Activated naive CD4-positive, alpha-beta T cell treated with anti-CD3 and anti-CD28 coated beads, Interleukin-2, amount 50 U/mL, for 72 hours (primary cell): ENCODE measurements around the gene CCDC51. TPM values are rescaled to one million over a fixed set of nuclear protein-coding genes. Genes with fewer than 3 reads are reported as not detected.
A peak's percentile ranks its signal among the peaks of the same experiment; 100 is the strongest.
"Not testable (repeated sequence)": the region's sequence is repeated elsewhere in the genome, so short reads cannot be mapped to it uniquely, and the experiment has no call there.

Experiments used
- ATAC-seq, 2 donors: fragments of 150-1000 bp; cut with Tn5 transposase; 2 replicates each; pipeline ENCODE4 v1.10.0; 2021; ENCODE audit warnings: mild to moderate bottlenecking in 2 of 2, moderate library complexity in 2 of 2
- DNase-seq, 2 donors: peaks; one replicate each; pipeline ENCODE4 v3.0.0; 2021 to 2022; ENCODE audit warnings: low spot score in 2 of 2
- H3K27ac Mint-ChIP-seq, 2 donors: one replicate each; pipeline ENCODE4 v1.8.0; 2022; ENCODE audit warnings: mild to moderate bottlenecking in 2 of 2, mixed read lengths in 2 of 2
- H3K36me3 Mint-ChIP-seq, 2 donors: one replicate each; pipeline ENCODE4 v1.8.0; 2022; ENCODE audit warnings: mixed read lengths in 2 of 2
- H3K9me3 Mint-ChIP-seq, 2 donors: one replicate each; pipeline ENCODE4 v1.8.0; 2022; ENCODE audit warnings: mixed read lengths in 2 of 2
- total RNA-seq, 2 donors: library from RNA; stranded (reverse); gene quantifications; one replicate each; pipeline ENCODE4 v1.2.3, GENCODE V29; 2022

Gene CCDC51
- total RNA-seq, 2 donors from 2014 or later = 21.7 to 27.1 TPM

- peak in 1 of 2 donors; percentile 40 for DNase-seq
- Mint-ChIP-seq H3K27ac (peak overlapping the region in 1 of 2 donors; percentile 24), H3K9me3 (no peaks in the 10 kb centered on the region), H3K36me3 (no peaks in the 10 kb centered on the region)
- no peak for ATAC-seq
Observed at GRCh38 chr3:48406443-48407431, 33.2 kb downstream of the CCDC51 start.

- DNase-seq (no peak), ATAC-seq (no peak)
- Mint-ChIP-seq H3K27ac (peak overlapping the region in 1 of 2 donors; percentile 45), H3K9me3 (no peaks in the 10 kb centered on the region), H3K36me3 (no peaks in the 10 kb centered on the region)
Observed at GRCh38 chr3:48405971-48406370, 33.9 kb downstream of the CCDC51 start.

- no peaks in the 10 kb centered on the region for H3K36me3 Mint-ChIP-seq
- H3K27ac Mint-ChIP-seq = no peak overlapping the region
- ATAC-seq (no peak), DNase-seq (peak in 1 of 2 donors; percentile 53)
- H3K9me3 Mint-ChIP-seq = no peaks in the 10 kb centered on the region
Observed at GRCh38 chr3:48405343-48405881, 34.5 kb downstream of the CCDC51 start.

GRCh38 chr3:48404440-48405342, 35.2 kb downstream of the CCDC51 start:
- Mint-ChIP-seq H3K36me3 (no peaks in the 10 kb centered on the region), H3K9me3 (no peaks in the 10 kb centered on the region), H3K27ac (no peak overlapping the region)
- ATAC-seq = no peak
- DNase-seq = peak in 1 of 2 donors; percentile 44

GRCh38 chr3:48403533-48404439, 36.1 kb downstream of the CCDC51 start:
- Mint-ChIP-seq H3K27ac (peak overlapping the region; percentile 14 to 26), H3K9me3 (no peaks in the 10 kb centered on the region), H3K36me3 (no peaks in the 10 kb centered on the region)
- DNase-seq (peak in 1 of 2 donors; percentile 39), ATAC-seq (no peak)

GRCh38 chr3:48402907-48403306, 37.0 kb downstream of the CCDC51 start:
- DNase-seq (peak in 1 of 2 donors; percentile 39), ATAC-seq (no peak)
- H3K36me3 Mint-ChIP-seq = no peaks in the 10 kb centered on the region
- peak overlapping the region in 1 of 2 donors; percentile 26 for H3K27ac Mint-ChIP-seq
- H3K9me3 Mint-ChIP-seq = no peaks in the 10 kb centered on the region

- Mint-ChIP-seq H3K27ac (peak overlapping the region in 1 of 2 donors; percentile 26), H3K9me3 (no peaks in the 10 kb centered on the region), H3K36me3 (no peaks in the 10 kb centered on the region)
- ATAC-seq (no peak), DNase-seq (peak in 1 of 2 donors; percentile 45)
Observed at GRCh38 chr3:48402281-48402732, 37.6 kb downstream of the CCDC51 start.

GRCh38 chr3:48401434-48401901, 38.5 kb downstream of the CCDC51 start:
- ATAC-seq = not testable (repeated sequence)

GRCh38 chr3:48400824-48401433, 39.0 kb downstream of the CCDC51 start:
- Mint-ChIP-seq H3K36me3 (no peaks in the 10 kb centered on the region), H3K27ac (no peak overlapping the region), H3K9me3 (no peaks in the 10 kb centered on the region)
- DNase-seq = peak; percentile 57 to 58
- peak; percentile 87 to 90 for ATAC-seq

More at GRCh38 chr3:48401434-48401901, 38.5 kb downstream of the CCDC51 start:
- H3K36me3 Mint-ChIP-seq, H3K9me3 Mint-ChIP-seq, H3K27ac Mint-ChIP-seq, DNase-seq: not testable (repeated sequence)

GRCh38 chr3:48399387-48400172, 40.3 kb downstream of the CCDC51 start:
- Mint-ChIP-seq H3K27ac (no peak overlapping the region), H3K9me3 (no peaks in the 10 kb centered on the region), H3K36me3 (no peaks in the 10 kb centered on the region)
- DNase-seq (no peak), ATAC-seq (no peak)

- no peak for ATAC-seq
- H3K9me3 Mint-ChIP-seq = no peaks in the 10 kb centered on the region
- DNase-seq = peak in 1 of 2 donors; percentile 44
- no peak overlapping the region for H3K27ac Mint-ChIP-seq
- no peaks in the 10 kb centered on the region for H3K36me3 Mint-ChIP-seq
Observed at GRCh38 chr3:48398701-48399386, 41.1 kb downstream of the CCDC51 start.

GRCh38 chr3:48397767-48398681, 41.9 kb downstream of the CCDC51 start:
- DNase-seq (peak in 1 of 2 donors; percentile 45), ATAC-seq (no peak)
- Mint-ChIP-seq H3K27ac (peak overlapping the region in 1 of 2 donors; percentile 37), H3K36me3 (no peaks in the 10 kb centered on the region), H3K9me3 (no peaks in the 10 kb centered on the region)

GRCh38 chr3:48395714-48396113, 44.2 kb downstream of the CCDC51 start:
- DNase-seq (no peak), ATAC-seq (no peak)
- H3K27ac Mint-ChIP-seq = no peak overlapping the region
- H3K36me3 Mint-ChIP-seq = no peaks in the 10 kb centered on the region
- H3K9me3 Mint-ChIP-seq = no peaks in the 10 kb centered on the region
